Measurements from ENCODE around the gene PALM.

Gene PALM

GRCh38 chr19:752652-753517 lies 44.1 kb downstream of the PALM start:
- no peak for DNase-seq (ENCODE audit: low read depth in 3 of 3)

GRCh38 chr19:754530-754929 lies 45.8 kb downstream of the PALM start:
- no peak for DNase-seq (ENCODE audit: low read depth in 3 of 3)

GRCh38 chr19:755063-755462 lies 46.3 kb downstream of the PALM start:
- no peak for DNase-seq (ENCODE audit: low read depth in 3 of 3)

GRCh38 chr19:756236-756635 lies 47.5 kb downstream of the PALM start:
- DNase-seq (ENCODE audit: low read depth in 3 of 3), result no peak

GRCh38 chr19:756821-757688 lies 48.3 kb downstream of the PALM start:
- no peak for DNase-seq (ENCODE audit: low read depth in 3 of 3)

GRCh38 chr19:757811-758668 lies 49.3 kb downstream of the PALM start:
- DNase-seq (ENCODE audit: low read depth in 3 of 3), result no peak

GRCh38 chr19:763181-763580 lies 54.4 kb downstream of the PALM start:
- no peak for DNase-seq (ENCODE audit: low read depth in 3 of 3)

GRCh38 chr19:763869-764268 lies 55.1 kb downstream of the PALM start:
- no peak for DNase-seq (ENCODE audit: low read depth in 3 of 3)

- DNase-seq (ENCODE audit: low read depth in 3 of 3), result no peak
These were observed 55.6 kb downstream of the PALM start for GRCh38 chr19:764301-764700.

GRCh38 chr19:765179-765738 lies 56.5 kb downstream of the PALM start:
- DNase-seq (ENCODE audit: low read depth in 3 of 3), result no peak

- no peak for DNase-seq (ENCODE audit: low read depth in 3 of 3)
These were observed 59.7 kb downstream of the PALM start for GRCh38 chr19:768424-768823.

- no peak for DNase-seq (ENCODE audit: low read depth in 3 of 3)
These were observed 60.9 kb downstream of the PALM start for GRCh38 chr19:769616-770015.

GRCh38 chr19:771332-771785 lies 62.6 kb downstream of the PALM start:
- DNase-seq (ENCODE audit: low read depth in 3 of 3), result no peak

- DNase-seq (ENCODE audit: low read depth in 3 of 3), result no peak
These were observed 63.3 kb downstream of the PALM start for GRCh38 chr19:772063-772462.

GRCh38 chr19:772730-773436 lies 64.1 kb downstream of the PALM start:
- DNase-seq (ENCODE audit: low read depth in 3 of 3), result no peak

- no peak for DNase-seq (ENCODE audit: low read depth in 3 of 3)
These were observed 67.8 kb downstream of the PALM start for GRCh38 chr19:776549-776948.

- no peak for DNase-seq (ENCODE audit: low read depth in 3 of 3)
These were observed 70.3 kb downstream of the PALM start for GRCh38 chr19:778910-779653.

GRCh38 chr19:780935-781334 lies 72.2 kb downstream of the PALM start:
- DNase-seq (ENCODE audit: low read depth in 3 of 3), result no peak

GRCh38 chr19:781800-782184 lies 73.1 kb downstream of the PALM start:
- no peak for DNase-seq (ENCODE audit: low read depth in 3 of 3)

GRCh38 chr19:782185-782877 lies 73.6 kb downstream of the PALM start:
- DNase-seq (ENCODE audit: low read depth in 3 of 3), result no peak

All from stimulated activated CD4-positive, alpha-beta T cell treated with anti-CD3 and anti-CD28 coated beads, TNF-alpha, amount 100 ng/mL, for 4 hours (primary cell).